Keratinocyte (primary cell): Measurements from ENCODE around the gene LANCL3. TPM values are rescaled to one million over a fixed set of nuclear protein-coding genes. Genes with fewer than 3 reads are reported as not detected.

Source experiments
- DNase-seq: peaks from one replicate; pipeline ENCODE4 v3.0.0-alpha.2; 2011; ENCODE audit warnings: low read depth, missing footprints, low spot score
- FAIRE-seq: peaks from 2 replicates; lab custom pipeline; 2011; peaks lifted over from hg19 to GRCh38; lab: Jason Lieb, UNC
- H2AFZ ChIP-seq: 2 replicates; pipeline ENCODE4 v1.6.0; 2012; ENCODE audit warnings: low read length, control low read depth, inconsistent platforms; ENCODE audit not compliant: control insufficient read depth
- H3K27ac ChIP-seq: 2 replicates; pipeline ENCODE4 v1.5.1; 2011; ENCODE audit warnings: low read length; ENCODE audit not compliant: control insufficient read depth, insufficient read depth
- H3K27me3 ChIP-seq: 3 replicates; pipeline ENCODE4 v1.6.0; 2011; ENCODE audit warnings: low read length; ENCODE audit not compliant: control insufficient read depth, insufficient read depth; ENCODE audit errors: extremely low read depth
- H3K36me3 ChIP-seq, 2 experiments: 2 replicates in 1 of 2; 3 replicates in 1 of 2; pipeline ENCODE4 v1.5.1; 2011; ENCODE audit warnings: low read length in 2 of 2, mild to moderate bottlenecking in 1 of 2; ENCODE audit not compliant: control insufficient read depth in 2 of 2, insufficient read depth in 2 of 2; ENCODE audit errors: extremely low read depth in 1 of 2
- H3K4me1 ChIP-seq: 3 replicates; pipeline ENCODE4 v1.5.1; 2011; ENCODE audit warnings: low read length; ENCODE audit not compliant: control insufficient read depth, insufficient read depth; ENCODE audit errors: extremely low read depth
- H3K4me2 ChIP-seq: 3 replicates; pipeline ENCODE4 v1.6.0; 2011; ENCODE audit warnings: low read depth, low read length; ENCODE audit not compliant: control insufficient read depth, insufficient read depth; ENCODE audit errors: extremely low read depth
- H3K4me3 ChIP-seq, 3 experiments: fragments of 200-600 bp in 1 of 3; sonication (generic) in 1 of 3; 2 replicates in 2 of 3; 3 replicates in 1 of 3; pipeline ENCODE4 v1.5.1; 2011 to 2016; ENCODE audit warnings: low read length in 3 of 3, mild to moderate bottlenecking in 3 of 3, control low read depth in 2 of 3, inconsistent platforms in 1 of 3, low read depth in 1 of 3, mixed read lengths in 1 of 3, mixed run types in 1 of 3, moderate library complexity in 1 of 3; ENCODE audit not compliant: control insufficient read depth in 2 of 3, insufficient read depth in 2 of 3; ENCODE audit errors: extremely low read depth in 1 of 3
- H3K79me2 ChIP-seq: 2 replicates; pipeline ENCODE4 v1.6.0; 2012; ENCODE audit warnings: low read length; ENCODE audit not compliant: control insufficient read depth, insufficient read depth
- H3K9ac ChIP-seq: 3 replicates; pipeline ENCODE4 v1.6.0; 2011; ENCODE audit warnings: low read length; ENCODE audit not compliant: control insufficient read depth, insufficient read depth; ENCODE audit errors: extremely low read depth
- H3K9me1 ChIP-seq: 3 replicates; pipeline ENCODE4 v1.6.0; 2011; ENCODE audit warnings: low read length; ENCODE audit not compliant: control insufficient read depth, insufficient read depth; ENCODE audit errors: extremely low read depth
- H3K9me3 ChIP-seq: 2 replicates; pipeline ENCODE4 v1.5.1; 2012; ENCODE audit warnings: low read depth, low read length; ENCODE audit not compliant: control insufficient read depth
- H4K20me1 ChIP-seq: 3 replicates; pipeline ENCODE4 v1.6.0; 2011; ENCODE audit warnings: low read length; ENCODE audit not compliant: control insufficient read depth, insufficient read depth; ENCODE audit errors: extremely low read depth
- EZH2 ChIP-seq: IDR thresholded peaks from one replicate; pipeline ENCODE4 v1.6.1; 2012; ENCODE audit warnings: inconsistent platforms, mild to moderate bottlenecking, low read length, moderate library complexity
- dilution Hi-C: fragments of 300-500 bp; cut with MboI; formaldehyde crosslinking; loops from one replicate; pipeline ENCODE4 v1.7.0; 2020; ENCODE audit warnings: low sequenced_read_pairs; ENCODE audit not compliant: extremely low pct_ligation_motif_present
- polyA plus RNA-seq, 5 experiments: library from polyadenylated mRNA; depleted of rRNA in 3 of 5; stranded (reverse) in 3 of 5; stranded (forward) in 1 of 5; unstranded in 1 of 5; fragments of >200 nt; gene quantifications; 1 replicate in 1 of 5; 2 replicates in 3 of 5; 3 replicates in 1 of 5; pipeline versions ENCODE4 v1.2.1 to v1.2.3, GENCODE V29; 2011 to 2012; ENCODE audit warnings: missing spikeins in 2 of 5, low read depth in 1 of 5, low replicate concordance in 1 of 5
- TF ChIP-seq, protein P1 (sequence below), 3 experiments: IDR thresholded peaks in 1 of 3; conservative IDR thresholded peaks in 1 of 3; optimal IDR thresholded peaks in 1 of 3; 2 replicates in 2 of 3; 3 replicates in 1 of 3; pipeline versions ENCODE3 to v1.5.1; 2011; ENCODE audit warnings: low read length in 3 of 3, mild to moderate bottlenecking in 3 of 3, moderate library complexity in 2 of 3, control low read depth in 1 of 3, inconsistent platforms in 1 of 3; ENCODE audit not compliant: insufficient read depth in 2 of 3; ENCODE audit errors: extremely low read depth in 1 of 3

LANCL3 gene
- polyA plus RNA-seq, 1 donor (not counting 4 experiments of a cell fraction or from before 2014, with no cell fraction given) = 0.97 TPM

GRCh38 chrX:37697169-37697760 lies 125.8 kb downstream of the LANCL3 start:
- Histone ChIP-seq H2AFZ (no peak overlapping the region), H3K9me1 (no peaks in the 10 kb centered on the region), H3K9ac (no peak overlapping the region), H3K27ac (no peak overlapping the region), H3K4me3 (no peak overlapping the region), H3K36me3 (no peaks in the 10 kb centered on the region), H4K20me1 (no peaks in the 10 kb centered on the region), H3K9me3 (no peaks in the 10 kb centered on the region), H3K27me3 (no peaks in the 10 kb centered on the region), H3K4me2 (no peak overlapping the region), H3K79me2 (no peaks in the 10 kb centered on the region), H3K4me1 (no peaks in the 10 kb centered on the region)
- peak; percentile 57 for FAIRE-seq
- no peak for DNase-seq
- dilution Hi-C loops = no loop called here
- TF ChIP-seq, protein P1, sequence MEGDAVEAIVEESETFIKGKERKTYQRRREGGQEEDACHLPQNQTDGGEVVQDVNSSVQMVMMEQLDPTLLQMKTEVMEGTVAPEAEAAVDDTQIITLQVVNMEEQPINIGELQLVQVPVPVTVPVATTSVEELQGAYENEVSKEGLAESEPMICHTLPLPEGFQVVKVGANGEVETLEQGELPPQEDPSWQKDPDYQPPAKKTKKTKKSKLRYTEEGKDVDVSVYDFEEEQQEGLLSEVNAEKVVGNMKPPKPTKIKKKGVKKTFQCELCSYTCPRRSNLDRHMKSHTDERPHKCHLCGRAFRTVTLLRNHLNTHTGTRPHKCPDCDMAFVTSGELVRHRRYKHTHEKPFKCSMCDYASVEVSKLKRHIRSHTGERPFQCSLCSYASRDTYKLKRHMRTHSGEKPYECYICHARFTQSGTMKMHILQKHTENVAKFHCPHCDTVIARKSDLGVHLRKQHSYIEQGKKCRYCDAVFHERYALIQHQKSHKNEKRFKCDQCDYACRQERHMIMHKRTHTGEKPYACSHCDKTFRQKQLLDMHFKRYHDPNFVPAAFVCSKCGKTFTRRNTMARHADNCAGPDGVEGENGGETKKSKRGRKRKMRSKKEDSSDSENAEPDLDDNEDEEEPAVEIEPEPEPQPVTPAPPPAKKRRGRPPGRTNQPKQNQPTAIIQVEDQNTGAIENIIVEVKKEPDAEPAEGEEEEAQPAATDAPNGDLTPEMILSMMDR (optimal IDR thresholded peaks at IDR 0.05 in 1 of 3, IDR thresholded peaks at IDR 0.05 in 1 of 3, conservative IDR thresholded peaks at IDR 0.05 in 1 of 3; ENCODE audit: extremely low read depth in 1 of 3, insufficient read depth in 2 of 3, low read length in 3 of 3) = no peak
- no peak for TF ChIP-seq EZH2

DNA sequence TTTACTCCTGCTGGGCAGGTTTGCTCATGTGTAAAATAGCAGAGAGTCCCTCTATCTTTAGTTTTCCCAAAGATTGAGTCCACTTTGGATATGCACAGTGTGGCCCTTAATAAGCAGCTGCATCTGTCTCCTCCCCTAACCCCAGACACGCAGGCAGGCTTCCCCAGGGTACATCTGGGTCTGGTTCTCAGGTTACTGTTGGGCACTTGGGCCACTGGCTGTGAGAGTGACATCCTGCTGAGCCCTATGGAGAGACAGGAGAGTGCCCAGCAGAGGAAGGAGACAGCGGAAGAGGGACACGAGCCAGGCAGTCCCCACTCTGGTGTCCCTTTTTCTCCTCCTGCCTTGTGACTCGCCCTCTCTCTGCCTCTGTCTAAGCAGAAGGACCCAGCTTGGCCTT lies 130.1 kb downstream of the LANCL3 start:
- no peak overlapping the region for H3K27ac ChIP-seq
- H4K20me1 ChIP-seq = no peaks in the 10 kb centered on the region
- DNase-seq (no peak), FAIRE-seq (no peak)
- H3K9me1 ChIP-seq = no peaks in the 10 kb centered on the region
- no peak overlapping the region for H2AFZ ChIP-seq
- H3K27me3 ChIP-seq = no peaks in the 10 kb centered on the region
- no peaks in the 10 kb centered on the region for H3K36me3 ChIP-seq
- no peaks in the 10 kb centered on the region for H3K79me2 ChIP-seq
- no peak overlapping the region for H3K4me3 ChIP-seq
- no peaks in the 10 kb centered on the region for H3K9me3 ChIP-seq
- no peak overlapping the region for H3K9ac ChIP-seq
- H3K4me2 ChIP-seq = no peak overlapping the region
- dilution Hi-C loops = no loop called here
- TF ChIP-seq, protein P1 (optimal IDR thresholded peaks at IDR 0.05 in 1 of 3, IDR thresholded peaks at IDR 0.05 in 1 of 3, conservative IDR thresholded peaks at IDR 0.05 in 1 of 3; ENCODE audit: extremely low read depth in 1 of 3, insufficient read depth in 2 of 3, low read length in 3 of 3) = no peak
- TF ChIP-seq EZH2 = no peak
- no peaks in the 10 kb centered on the region for H3K4me1 ChIP-seq
